HG02970 (cell line): ENCODE results near the gene FAM170A.

Experiments used
- ATAC-seq: cut with Tn5 transposase; IDR thresholded peaks from one replicate; pipeline ENCODE4 v1.9.1; 2021; ENCODE audit warnings: mild to moderate bottlenecking, moderate library complexity, moderate number of reproducible peaks; ENCODE audit not compliant: unreplicated experiment, low FRiP score

FAM170A gene, protein sequence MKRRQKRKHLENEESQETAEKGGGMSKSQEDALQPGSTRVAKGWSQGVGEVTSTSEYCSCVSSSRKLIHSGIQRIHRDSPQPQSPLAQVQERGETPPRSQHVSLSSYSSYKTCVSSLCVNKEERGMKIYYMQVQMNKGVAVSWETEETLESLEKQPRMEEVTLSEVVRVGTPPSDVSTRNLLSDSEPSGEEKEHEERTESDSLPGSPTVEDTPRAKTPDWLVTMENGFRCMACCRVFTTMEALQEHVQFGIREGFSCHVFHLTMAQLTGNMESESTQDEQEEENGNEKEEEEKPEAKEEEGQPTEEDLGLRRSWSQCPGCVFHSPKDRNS

GRCh38 chr5:119629339-119629738, at the start of gene FAM170A:
Gene FAM170A (plus strand): TSS chr5:119629558. CDS start chr5:119629769, 211 bp downstream.
- no peak for ATAC-seq

DNA sequence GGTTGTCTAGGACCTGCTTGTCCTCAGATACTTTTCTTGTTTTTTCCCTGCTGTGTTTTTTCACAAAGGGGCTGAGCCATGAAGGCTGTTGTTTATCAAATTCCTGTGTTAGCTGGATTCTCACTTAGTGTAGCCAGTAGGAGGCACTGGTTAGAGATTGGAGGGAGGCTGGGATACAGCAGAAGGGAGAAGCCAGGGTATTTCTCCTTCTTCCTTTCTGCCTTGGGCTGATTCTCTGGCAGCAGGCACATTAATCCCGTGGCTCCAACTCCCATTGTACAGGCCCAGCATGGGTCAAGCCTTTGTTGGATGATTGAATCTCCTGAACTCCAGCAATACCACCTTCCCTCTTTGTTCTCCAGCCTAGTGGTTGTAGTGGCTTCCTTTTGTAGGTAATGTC, 46.4 kb upstream of the FAM170A start:
- ATAC-seq, result no peak

- ATAC-seq, result peak; percentile 94
These were observed 45.7 kb upstream of the FAM170A start for GRCh38 chr5:119583684-119584083.

DNA sequence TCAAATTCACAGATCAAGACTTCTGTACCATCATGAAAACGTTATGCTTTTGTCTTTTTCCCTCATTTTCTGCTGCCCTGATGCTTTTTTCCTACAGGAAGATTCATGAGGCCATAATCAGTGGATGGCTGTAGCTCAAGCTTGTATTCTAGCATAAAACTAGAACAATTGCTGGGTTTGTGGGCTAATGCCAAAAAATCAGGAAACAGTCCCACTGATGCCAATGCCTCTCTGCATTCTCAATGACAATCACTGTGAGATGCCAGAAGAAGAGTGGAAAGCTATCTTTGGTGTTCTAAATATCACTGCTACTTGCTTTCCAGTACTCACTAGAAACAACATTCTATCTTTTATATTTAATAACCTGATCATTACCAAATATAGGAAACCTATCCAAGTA, 33.3 kb upstream of the FAM170A start:
- ATAC-seq, result no peak

DNA sequence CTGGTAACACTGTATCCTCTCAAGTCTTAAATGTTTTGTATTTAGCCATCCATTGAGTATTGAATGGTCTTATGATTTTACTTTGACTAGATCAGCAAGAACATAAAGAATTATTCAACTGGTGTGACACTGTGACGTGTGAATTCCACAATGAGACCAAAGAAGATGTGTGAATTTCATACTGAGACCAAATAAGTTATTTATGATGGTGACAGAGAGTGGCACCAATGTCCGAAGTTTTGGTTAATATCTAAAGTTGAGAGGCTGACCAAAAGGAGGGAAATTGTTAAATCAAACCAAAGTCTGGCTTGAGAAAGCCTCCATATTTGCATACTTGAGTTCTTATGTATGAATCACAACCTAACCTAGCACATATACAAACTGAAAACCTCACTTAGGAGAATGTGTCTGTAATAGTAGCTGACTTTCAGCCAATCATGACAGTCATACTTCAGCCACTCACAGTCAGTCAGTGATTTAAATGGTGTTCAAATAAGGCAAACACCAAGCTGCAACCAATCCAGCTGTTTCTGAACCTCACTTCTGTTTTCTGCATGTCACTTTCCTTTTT, 31.5 kb upstream of the FAM170A start:
- ATAC-seq, result no peak

- ATAC-seq, result no peak
These were observed 15.4 kb upstream of the FAM170A start for GRCh38 chr5:119613937-119614336.

GRCh38 chr5:119614838-119615237, 14.5 kb upstream of the FAM170A start:
- ATAC-seq, result no peak

DNA sequence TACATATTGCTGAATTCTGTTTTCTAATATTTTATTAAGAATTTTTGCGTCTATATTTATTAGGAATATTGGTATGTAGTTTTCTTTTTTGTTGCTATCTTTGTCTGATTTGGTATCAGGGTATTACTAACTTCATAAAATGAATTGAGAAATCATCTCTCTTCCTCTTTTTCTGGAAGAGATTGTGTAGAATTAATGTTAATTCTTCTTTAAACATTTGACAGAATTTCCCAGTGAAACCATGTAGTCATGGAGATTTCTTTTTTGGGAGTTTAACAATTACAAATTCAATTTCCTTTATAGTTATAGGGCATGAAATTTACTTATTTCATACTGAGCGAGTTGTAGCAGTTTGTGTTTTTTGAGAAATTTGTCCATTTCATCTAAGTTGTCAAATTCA, 3.3 kb upstream of the FAM170A start:
- no peak for ATAC-seq

- no peak for ATAC-seq
These were observed 1.5 kb downstream of the FAM170A start for GRCh38 chr5:119630752-119631440.

DNA sequence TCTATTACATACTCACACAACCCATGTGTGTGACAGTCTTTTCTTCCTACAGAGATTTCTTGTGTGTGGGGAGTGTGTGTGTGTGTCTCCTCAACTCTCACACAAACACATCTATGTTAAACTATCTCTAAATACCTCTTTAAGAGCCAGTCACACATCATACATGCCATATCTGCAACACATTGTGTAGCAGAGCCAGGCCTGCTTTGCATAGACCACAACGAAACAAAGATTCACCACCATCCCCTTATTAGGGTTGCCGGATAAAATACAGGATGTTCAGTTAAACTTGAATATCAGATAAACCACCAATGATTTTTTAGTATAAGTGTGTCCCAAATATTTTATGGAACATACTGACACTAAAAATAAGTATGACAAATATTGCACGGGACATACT, 2.3 kb downstream of the FAM170A start:
- no peak for ATAC-seq

DNA sequence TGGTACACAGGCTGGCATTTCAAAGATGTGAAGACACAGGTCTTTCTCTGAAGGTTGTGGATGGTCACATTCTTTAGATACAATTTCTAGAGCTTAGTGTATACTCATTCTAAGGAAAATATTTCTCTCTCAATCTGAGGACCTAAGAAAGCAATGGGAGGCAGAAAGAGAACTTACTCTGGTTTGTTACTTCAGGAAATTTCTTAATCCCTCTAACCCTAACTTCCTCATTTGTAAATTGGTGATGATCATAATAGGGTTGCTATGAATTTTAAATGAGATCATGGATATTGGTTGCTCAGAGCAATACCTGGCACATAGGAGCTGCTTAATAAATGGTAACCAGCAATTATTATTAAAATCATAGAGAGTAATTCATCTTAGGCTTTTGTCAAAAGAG, 22.1 kb downstream of the FAM170A start:
- no peak for ATAC-seq

GRCh38 chr5:119655061-119655460, 25.7 kb downstream of the FAM170A start:
- no peak for ATAC-seq

DNA sequence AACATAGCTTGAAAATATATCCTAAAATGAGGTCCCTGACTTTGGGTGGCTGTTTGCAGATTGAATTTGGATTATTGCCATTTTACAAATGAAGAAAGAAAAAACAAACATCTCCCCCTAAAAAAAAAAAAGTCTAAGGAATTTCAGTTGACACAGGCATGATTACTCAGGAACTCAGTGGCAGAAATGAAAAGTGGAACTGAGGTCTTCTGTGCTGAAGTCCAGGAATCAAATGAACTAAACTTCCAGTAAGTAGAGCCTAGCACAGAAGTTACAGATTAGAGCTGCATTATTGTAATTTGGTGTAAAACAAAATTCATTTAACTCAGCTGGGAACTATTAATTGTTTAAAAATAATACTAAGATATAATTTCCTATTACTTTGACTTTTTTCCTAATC, 26.7 kb downstream of the FAM170A start:
- no peak for ATAC-seq

DNA sequence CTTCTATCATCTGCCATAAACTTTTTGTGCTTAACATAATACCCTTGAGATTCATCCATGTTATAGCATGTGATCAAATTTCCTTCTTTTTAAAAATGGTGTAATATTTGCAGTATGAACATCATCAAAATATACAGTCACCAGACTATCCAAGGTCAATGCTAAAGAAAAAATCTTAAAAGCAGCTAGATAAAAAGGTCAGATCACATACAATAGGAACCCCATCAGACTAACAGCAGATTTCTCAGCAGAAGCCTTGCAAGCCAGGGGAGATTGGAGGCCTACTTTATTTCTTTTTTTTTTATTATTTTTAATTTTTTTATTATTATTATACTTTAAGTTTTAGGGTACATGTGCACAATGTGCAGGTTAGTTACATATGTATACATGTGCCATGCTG, 37.2 kb downstream of the FAM170A start:
- ATAC-seq, result no peak

DNA sequence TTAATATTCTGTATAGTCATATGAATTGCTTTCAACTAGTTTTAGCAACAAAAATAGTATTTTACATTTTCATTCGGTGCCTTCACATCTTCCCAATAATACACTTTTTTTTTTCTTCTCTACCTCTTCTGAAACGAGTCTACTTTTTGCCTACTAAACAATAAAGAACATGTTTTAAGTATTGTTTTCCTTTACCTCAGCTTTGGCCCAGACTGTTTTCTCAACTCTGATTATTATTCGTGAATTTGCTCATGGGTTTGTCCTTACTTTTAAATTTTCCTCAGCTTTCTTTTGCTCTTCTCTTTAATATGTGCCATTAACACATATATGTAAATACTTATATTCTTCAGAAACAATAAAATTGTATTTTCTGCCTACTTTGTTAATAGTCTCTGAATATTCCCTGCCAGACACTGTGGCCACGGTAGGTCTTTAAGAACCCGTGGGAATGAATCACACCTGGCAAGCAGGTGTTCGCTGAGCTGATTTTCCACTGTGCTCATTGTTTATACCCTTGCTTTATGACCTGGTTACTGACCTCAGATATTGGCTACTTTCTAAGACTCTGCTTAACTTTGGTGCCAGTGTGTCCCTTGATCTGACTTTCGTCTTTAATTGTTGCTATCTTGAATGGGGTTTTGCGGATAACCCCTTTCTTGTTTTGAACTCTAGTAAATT, 49.1 kb downstream of the FAM170A start:
- ATAC-seq, result no peak

DNA sequence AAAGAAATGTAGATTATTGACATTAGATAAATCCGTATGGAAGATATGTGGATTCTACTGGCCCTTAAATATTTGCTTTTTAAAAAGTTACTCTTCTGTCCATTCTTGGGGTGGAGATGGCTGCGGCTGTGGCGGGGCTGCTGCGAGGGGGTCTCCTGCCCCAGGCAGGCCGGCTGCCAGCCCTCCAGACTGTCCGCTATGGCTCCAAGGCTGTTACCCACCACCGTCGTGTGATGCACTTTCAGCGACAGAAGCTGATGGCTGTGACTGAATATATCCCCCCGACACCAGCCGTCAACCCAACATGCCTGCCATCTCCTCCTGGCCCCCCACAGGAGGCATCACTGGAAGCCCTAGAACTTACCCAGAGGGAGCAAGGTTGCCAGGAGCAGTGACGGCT, 50.7 kb downstream of the FAM170A start:
- ATAC-seq, result no peak

DNA sequence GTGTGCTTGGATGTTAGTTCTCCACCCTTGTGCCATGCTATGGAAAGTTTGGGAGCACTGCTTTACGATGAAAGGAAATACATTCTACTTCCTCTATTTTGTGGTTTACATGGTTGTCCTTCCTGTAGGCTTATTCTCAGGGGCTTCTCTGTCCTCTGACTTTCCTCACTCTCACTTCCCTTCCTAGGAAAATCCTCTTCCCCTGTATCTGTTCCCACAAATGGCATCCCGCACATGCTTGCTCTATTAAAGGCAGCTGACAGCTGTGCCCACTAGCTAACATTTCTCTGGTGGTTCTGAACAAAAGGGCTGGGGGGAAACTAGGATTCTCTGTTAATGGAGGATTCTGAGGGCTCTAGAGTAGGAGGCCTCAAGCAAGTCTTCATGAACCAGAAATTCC, 52.4 kb downstream of the FAM170A start:
- ATAC-seq, result no peak

GRCh38 chr5:119682372-119682771, 53.0 kb downstream of the FAM170A start:
- ATAC-seq, result no peak
